ENCODE measurements around the gene SMIM9. TPM values are rescaled to one million over a fixed set of nuclear protein-coding genes. Genes with fewer than 3 reads are reported as not detected.
A peak's percentile ranks its signal among the peaks of the same experiment; 100 is the strongest.
"Not testable (repeated sequence)": the region's sequence is repeated elsewhere in the genome, so short reads cannot be mapped to it uniquely, and the experiment has no call there.

SMIM9 gene
- not detected in 2 replicates for total RNA-seq (2011; cell fraction: chromatin; rRNA removed; ENCODE audit: low replicate concordance)
- not detected in 2 replicates for total RNA-seq (2011; cell fraction: nucleolus; rRNA removed)
- total RNA-seq (2011; cell fraction: nucleoplasm; rRNA removed): not detected in 2 replicates
- total RNA-seq (2014; rRNA removed) (not detected in 2 replicates), total RNA-seq (2014; rRNA removed; fragmentation: Illumina TruSeq; extraction: Trizol) (not detected in 2 replicates), total RNA-seq (2015; rRNA removed; fragmentation: Illumina TruSeq; extraction: Trizol) (not detected in 2 replicates), total RNA-seq (2021) (not detected in 2 replicates), polyA plus RNA-seq (2011; rRNA removed) (not detected in 2 replicates), polyA plus RNA-seq (2014; fragmentation: Illumina TruSeq; extraction: Trizol) (not detected in 2 replicates), polyA plus RNA-seq (2014; fragmentation: Nextera tagmentation; extraction: Ambion mirVana) (under 1 TPM in 1 of 2 experiments, not detected in 1; 0.08 TPM), polyA plus RNA-seq (2014; rRNA removed) (not detected in 2 replicates), polyA minus RNA-seq (2011; rRNA and poly(A)+ RNA removed) (not detected in 2 replicates), Bru-seq, nascent RNA (percentile 28 among the genes with signal in this experiment), BruChase-seq, experiment 1, labeled RNA remaining after a 2-hour chase (percentile 25 among the genes with signal in this experiment), BruChase-seq, experiment 2, labeled RNA remaining after a 6-hour chase (percentile 23 among the genes with signal in this experiment)
- not detected in 2 replicates for polyA plus RNA-seq (2011; cell fraction: cytosol; rRNA removed)
- polyA plus RNA-seq (2011; cell fraction: nucleus; rRNA removed): not detected in 2 replicates
- polyA plus RNA-seq (2012): not detected in 2 replicates
- polyA minus RNA-seq (2011; cell fraction: cytosol; rRNA and poly(A)+ RNA removed): not detected in 2 replicates
- polyA minus RNA-seq (2011; cell fraction: nucleus; rRNA and poly(A)+ RNA removed): not detected in 2 replicates
- long read RNA-seq, experiment 1: 0 reads
- long read RNA-seq, experiment 2: 0 reads
- long read RNA-seq, experiment 3: 0 reads

DNA sequence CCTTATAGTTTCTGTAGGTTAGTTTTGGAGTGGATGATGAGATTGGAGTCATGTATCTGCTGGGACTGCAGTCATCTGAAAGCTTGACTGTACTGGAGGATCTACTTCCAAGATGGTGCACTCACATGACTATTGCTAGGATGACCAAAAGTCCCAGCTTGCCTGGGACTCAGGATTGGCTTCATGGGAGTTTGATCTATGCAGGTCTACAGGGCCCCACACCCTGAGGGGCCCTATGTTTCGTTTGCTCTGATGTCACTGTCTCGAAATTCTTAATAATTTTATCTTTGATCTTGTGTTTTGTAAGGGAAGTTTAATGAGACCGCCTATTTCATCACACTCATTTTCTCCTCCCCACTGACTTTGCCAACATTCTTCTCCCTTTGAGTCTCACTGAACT is at the start of gene SMIM9:
Gene SMIM9 (minus strand): TSS at position 101 of the 400 bp plus-strand sequence. CDS start 3,806 bp downstream, outside the sequence.
- no peak within 1 kb of the TSS for H3K4me2 ChIP-seq (ENCODE audit: insufficient read depth, low read length)
- H2AFZ ChIP-seq (ENCODE audit: low read depth, low read length): peak within 1 kb of the TSS; percentile 86
- no peak for FAIRE-seq
- H3K4me3 ChIP-seq: no peak within 1 kb of the TSS
- in situ Hi-C loops (cut with MboI) (loop anchor here (10.0 kb wide), 1 partner anchor 250 kb away; the partner anchor contains the start of gene CTAG1A), intact Hi-C loops (cut with micrococcal nuclease) (loop anchor here (5.0 kb wide), 1 partner anchor 47 kb away; no protein-coding TSS in a partner anchor)
- H3K27ac ChIP-seq (ENCODE audit: extremely low read depth, low read depth, low read length): peak within 1 kb of the TSS; percentile 68
- POLR2A ChIA-PET: interaction anchor here (1.1 to 2.9 kb wide), 2 partner anchors 15 to 58 kb away, joined by 5 to 9 read pairs; no protein-coding TSS in a partner anchor
- DNase-seq (ENCODE audit: extremely low read depth in 1 of 4, low spot score in 3 of 4): no peak
- H3K36me3 ChIP-seq (ENCODE audit: control insufficient read depth, insufficient read depth, low read length): no peaks in the 10 kb centered on the region
- 0 out of 3 replicates have a peak, but pooled peaks have one; percentile 10 for ATAC-seq
- H3K9me3 ChIP-seq (replicated peaks; ENCODE audit: control insufficient read depth, insufficient read depth, low read depth, low read length): no peaks in the 10 kb centered on the region
- no peaks in the 10 kb centered on the region for H3K9me1 ChIP-seq (ENCODE audit: control insufficient read depth, insufficient read depth, low read length)
- no peaks in the 10 kb centered on the region for H3K27me3 ChIP-seq (ENCODE audit: control insufficient read depth in 2 of 2, insufficient read depth in 2 of 2, low read length in 2 of 2)
- no peaks in the 10 kb centered on the region for H3K79me2 ChIP-seq (ENCODE audit: control insufficient read depth, insufficient read depth, low read length)
- no TSS peak for BruUV-seq (replicated peaks)
- TF ChIP-seq KAT7 (CRISPR knock-in tag; IDR thresholded peaks at IDR 0.05; ENCODE audit: borderline replicate concordance) (no peak), PHB2 (IDR thresholded peaks at IDR 0.05; ENCODE audit: low read depth) (no peak), RAD51 (IDR thresholded peaks at IDR 0.05; ENCODE audit: borderline replicate concordance, low read depth) (no peak), SRF (CRISPR knock-in tag; IDR thresholded peaks at IDR 0.05) (no peak), CEBPB (tag; IDR thresholded peaks at IDR 0.05) (peak; percentile 37; the same call in 1 of the 2 replicates), ZNF644 (tag; IDR thresholded peaks at IDR 0.05; ENCODE audit: low read depth) (no peak)
- H4K20me1 ChIP-seq (replicated peaks; ENCODE audit: control insufficient read depth, insufficient read depth, low read length): no peaks in the 10 kb centered on the region
- CTCF ChIA-PET (ENCODE audit: low intra/inter-chr PET ratio): no interaction called here
- WGBS (ENCODE audit: insufficient coverage, low coverage, missing lambda C conversion rate): 70% methylated on average over 2 of the region's 3 CpGs
- H3K9ac ChIP-seq (ENCODE audit: insufficient read depth in 1 of 2, low read depth in 2 of 2, low read length in 2 of 2): peak within 1 kb of the TSS in 1 of 2 experiments; percentile 24; a peak in 1 of 4 replicates
- H3K4me1 ChIP-seq (replicated peaks in 1 of 2; ENCODE audit: control insufficient read depth in 2 of 2, insufficient read depth in 2 of 2, low read length in 2 of 2): peaks cover 3 to 26% of the 10 kb centered on the region in 2 experiments; a peak in 2 of 5 replicates

GRCh38 chrX:154884069-154884468 is 49.6 kb upstream of the SMIM9 start:
- not testable (repeated sequence) for DNase-seq (ENCODE audit: extremely low read depth in 1 of 4, low spot score in 3 of 4)

More at GRCh38 chrX:154884069-154884468, 49.6 kb upstream of the SMIM9 start:
- intact Hi-C loops (cut with micrococcal nuclease); POLR2A ChIA-PET; CTCF ChIA-PET (ENCODE audit: low intra/inter-chr PET ratio); ATAC-seq; H2AFZ ChIP-seq (ENCODE audit: low read depth, low read length); H3K27me3 ChIP-seq (ENCODE audit: control insufficient read depth in 2 of 2, insufficient read depth in 2 of 2, low read length in 2 of 2); H3K36me3 ChIP-seq (ENCODE audit: control insufficient read depth, insufficient read depth, low read length); H3K4me2 ChIP-seq (ENCODE audit: insufficient read depth, low read length); H4K20me1 ChIP-seq (replicated peaks; ENCODE audit: control insufficient read depth, insufficient read depth, low read length); FAIRE-seq; H3K9me1 ChIP-seq (ENCODE audit: control insufficient read depth, insufficient read depth, low read length); H3K9ac ChIP-seq (ENCODE audit: insufficient read depth in 1 of 2, low read depth in 2 of 2, low read length in 2 of 2); H3K4me3 ChIP-seq; H3K27ac ChIP-seq (ENCODE audit: extremely low read depth, low read depth, low read length); H3K9me3 ChIP-seq (replicated peaks; ENCODE audit: control insufficient read depth, insufficient read depth, low read depth, low read length); H3K4me1 ChIP-seq (replicated peaks in 1 of 2; ENCODE audit: control insufficient read depth in 2 of 2, insufficient read depth in 2 of 2, low read length in 2 of 2); H3K79me2 ChIP-seq (ENCODE audit: control insufficient read depth, insufficient read depth, low read length); BruUV-seq (replicated peaks): not testable (repeated sequence)
- in situ Hi-C loops (cut with MboI): loop anchor here (25.0 kb wide), 1 partner anchor 578 kb away; the partner anchor contains the start of gene F8A3
- no CpG with 5 or more reads among the region's 8 CpGs for whole genome bisulfite sequencing (ENCODE audit: insufficient coverage, low coverage, missing lambda C conversion rate)

All from K562 (cell line).